Stimulated activated CD4-positive, alpha-beta T cell treated with anti-CD3 and anti-CD28 coated beads, Interleukin-4, amount 100 ng/mL, for 24 hours (primary cell): Measurements from ENCODE around the gene RBKS.
"Not testable (repeated sequence)": the region's sequence is repeated elsewhere in the genome, so short reads cannot be mapped to it uniquely, and the experiment has no call there.

Experiments
- DNase-seq: peaks from one replicate; pipeline ENCODE4 v3.0.0-alpha.2; 2020

Gene RBKS

GRCh38 chr2:27869763-27870162 lies 20.4 kb downstream of the RBKS start:
- DNase-seq = no peak

- no peak for DNase-seq
Observed at GRCh38 chr2:27866237-27866636, 23.9 kb downstream of the RBKS start.

GRCh38 chr2:27863955-27864354 lies 26.2 kb downstream of the RBKS start:
- DNase-seq = not testable (repeated sequence)

GRCh38 chr2:27863146-27863545 lies 27.0 kb downstream of the RBKS start:
- no peak for DNase-seq

GRCh38 chr2:27860111-27860510 lies 30.1 kb downstream of the RBKS start:
- DNase-seq = no peak

GRCh38 chr2:27857417-27858172 lies 32.6 kb downstream of the RBKS start:
- peak; percentile 22 for DNase-seq

GRCh38 chr2:27856956-27857355 lies 33.2 kb downstream of the RBKS start:
- no peak for DNase-seq

- DNase-seq = no peak
Observed at GRCh38 chr2:27856386-27856785, 33.8 kb downstream of the RBKS start.

- no peak for DNase-seq
Observed at GRCh38 chr2:27855476-27855875, 34.7 kb downstream of the RBKS start.

- DNase-seq = no peak
Observed at GRCh38 chr2:27854229-27854862, 35.8 kb downstream of the RBKS start.

GRCh38 chr2:27852691-27853090 lies 37.5 kb downstream of the RBKS start:
- DNase-seq = no peak

- DNase-seq = no peak
Observed at GRCh38 chr2:27849558-27850205, 40.5 kb downstream of the RBKS start.

GRCh38 chr2:27847333-27847732 lies 42.9 kb downstream of the RBKS start:
- no peak for DNase-seq

- DNase-seq = no peak
Observed at GRCh38 chr2:27844821-27845255, 45.3 kb downstream of the RBKS start.

GRCh38 chr2:27843992-27844391 lies 46.2 kb downstream of the RBKS start:
- DNase-seq = no peak

GRCh38 chr2:27842894-27843293 lies 47.3 kb downstream of the RBKS start:
- DNase-seq = no peak

GRCh38 chr2:27839022-27839618 lies 51.1 kb downstream of the RBKS start:
- DNase-seq = no peak

- no peak for DNase-seq
Observed at GRCh38 chr2:27838502-27838901, 51.7 kb downstream of the RBKS start.

GRCh38 chr2:27833931-27834330 lies 56.3 kb downstream of the RBKS start:
- DNase-seq = no peak

GRCh38 chr2:27832396-27832795 lies 57.8 kb downstream of the RBKS start:
- no peak for DNase-seq

GRCh38 chr2:27831279-27832050 lies 58.7 kb downstream of the RBKS start:
- no peak for DNase-seq

GRCh38 chr2:27830656-27831055 lies 59.5 kb downstream of the RBKS start:
- no peak for DNase-seq

- DNase-seq = no peak
Observed at GRCh38 chr2:27829791-27830190, 60.4 kb downstream of the RBKS start.
